PC-3 (cell line): Measurements from ENCODE around the gene SEPTIN12.

Experiments used
- CTCF ChIP-seq: fragments of 300-600 bp; sonication (generic); conservative IDR thresholded peaks from 2 replicates; pipeline ENCODE4 v1.5.1; 2017; ENCODE audit warnings: antibody characterized with exemption, low read depth, mild to moderate bottlenecking, low read length
- EZH2 ChIP-seq: fragments of 300-600 bp; sonication (generic); IDR thresholded peaks from one replicate; pipeline ENCODE4 v1.6.1; 2017; ENCODE audit warnings: antibody characterized with exemption, mild to moderate bottlenecking, low read length; ENCODE audit not compliant: unreplicated experiment
- EZH2phosphoT487 ChIP-seq: fragments of 300-600 bp; sonication (generic); IDR thresholded peaks from 2 replicates; pipeline ENCODE4 v1.6.1; 2018; ENCODE audit warnings: mild to moderate bottlenecking, antibody characterized with exemption, low read length, borderline replicate concordance

GRCh38 chr16:4729876-4730275 lies 58.3 kb downstream of the SEPTIN12 start:
- TF ChIP-seq EZH2phosphoT487 (no peak), CTCF (no peak), EZH2 (no peak)
